ENCODE measurements around the gene F11R. TPM values are rescaled to one million over a fixed set of nuclear protein-coding genes. Genes with fewer than 3 reads are reported as not detected.

The F11R gene
- total RNA-seq, 4 donors from 2014 or later: 22.6 to 45.3 (median 26.6) TPM

- H3K27ac ChIP-seq: peak overlapping the region; percentile 63 to 77
- intact Hi-C loops (cut with DNase I; ENCODE audit: low total_unique reads): no loop called here
- peak; percentile 34 to 77 for DNase-seq
- H3K27me3 ChIP-seq: no peaks in the 10 kb centered on the region
- no peak overlapping the region for H3K4me3 ChIP-seq
- no peaks in the 10 kb centered on the region for H3K9me3 ChIP-seq
- no peaks in the 10 kb centered on the region for H3K36me3 ChIP-seq
- no peaks in the 10 kb centered on the region for H3K4me1 ChIP-seq
- peak in 1 of 2 donors; percentile 14 for TF ChIP-seq POLR2A (IDR thresholded peaks at IDR 0.05)
- no peak for TF ChIP-seq CTCF (IDR thresholded peaks at IDR 0.05)
Observed at GRCh38 chr1:161013488-161014230, 7.3 kb downstream of the F11R start.

- intact Hi-C loops (cut with DNase I; ENCODE audit: low total_unique reads): no loop called here
- no peak overlapping the region for H3K4me3 ChIP-seq
- no peak for DNase-seq
Observed at GRCh38 chr1:161013131-161013487, 7.8 kb downstream of the F11R start.

DNA sequence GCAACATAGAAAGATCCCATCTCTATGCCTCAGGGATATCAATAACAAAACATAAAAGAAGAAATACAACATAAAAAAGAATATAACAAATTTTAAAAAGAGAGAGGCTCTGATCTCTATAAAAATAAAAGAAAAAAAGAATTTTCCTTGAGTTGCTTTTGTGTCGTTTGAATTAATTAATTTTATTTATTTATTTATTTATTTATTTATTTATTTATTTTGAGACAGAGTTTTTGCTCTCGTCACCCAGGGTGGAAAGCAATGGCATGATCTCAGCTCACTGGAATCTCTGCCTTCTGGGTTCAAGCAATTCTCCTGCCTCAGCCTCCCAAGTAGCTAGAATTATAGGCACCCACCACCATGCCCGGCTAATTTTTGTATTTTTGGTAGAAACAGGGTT, 8.5 kb downstream of the F11R start:
- Histone ChIP-seq H3K9me3 (no peaks in the 10 kb centered on the region), H3K4me1 (no peaks in the 10 kb centered on the region), H3K36me3 (no peaks in the 10 kb centered on the region), H3K27ac (peak overlapping the region in 1 of 2 donors; percentile 77), H3K4me3 (no peak overlapping the region), H3K27me3 (no peaks in the 10 kb centered on the region)
- TF ChIP-seq CTCF (IDR thresholded peaks at IDR 0.05): no peak
- TF ChIP-seq POLR2A (IDR thresholded peaks at IDR 0.05): no peak
- DNase-seq: no peak
- intact Hi-C loops (cut with DNase I; ENCODE audit: low total_unique reads): no loop called here

More at GRCh38 chr1:161013131-161013487, 7.8 kb downstream of the F11R start:
- Histone ChIP-seq H3K27ac (peak overlapping the region; percentile 55 to 77), H3K36me3 (no peaks in the 10 kb centered on the region), H3K4me1 (no peaks in the 10 kb centered on the region), H3K9me3 (no peaks in the 10 kb centered on the region), H3K27me3 (no peaks in the 10 kb centered on the region)
- TF ChIP-seq POLR2A (IDR thresholded peaks at IDR 0.05) (no peak), CTCF (IDR thresholded peaks at IDR 0.05) (no peak)

DNA sequence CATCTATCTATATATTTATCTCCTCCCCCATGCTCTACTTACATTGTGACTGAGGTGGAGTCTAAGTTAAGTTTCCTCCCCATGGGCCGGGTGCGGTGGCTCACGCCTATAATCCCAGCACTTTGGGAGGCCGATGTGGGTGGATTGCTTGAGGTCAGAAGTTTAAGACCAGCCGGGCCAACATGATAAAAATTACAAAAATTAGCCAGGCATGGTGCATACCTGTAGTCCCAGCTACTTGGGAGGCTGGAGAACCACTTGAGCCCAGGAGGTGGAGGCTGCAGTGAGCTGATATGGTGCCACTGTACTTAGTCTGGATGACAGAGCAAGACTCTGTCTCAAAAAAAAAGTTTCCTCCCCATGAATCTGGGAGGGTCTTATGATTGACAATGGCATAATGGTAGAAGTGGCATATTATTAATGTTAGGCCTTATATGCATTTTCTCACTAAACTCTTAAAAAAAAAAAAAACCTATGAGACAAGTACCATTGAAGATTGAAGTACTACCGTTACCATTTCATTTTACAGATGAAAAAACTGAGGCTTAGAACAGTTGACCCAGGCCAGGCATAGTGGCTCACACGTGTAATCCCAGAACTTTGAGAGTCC, 11.2 kb downstream of the F11R start:
- no peaks in the 10 kb centered on the region for H3K4me1 ChIP-seq
- no peaks in the 10 kb centered on the region for H3K36me3 ChIP-seq
- H3K27ac ChIP-seq: no peak overlapping the region
- intact Hi-C loops (cut with DNase I; ENCODE audit: low total_unique reads): no loop called here
- TF ChIP-seq CTCF (IDR thresholded peaks at IDR 0.05): no peak
- no peak for TF ChIP-seq POLR2A (IDR thresholded peaks at IDR 0.05)
- no peak for DNase-seq
- H3K4me3 ChIP-seq: no peak overlapping the region
- no peaks in the 10 kb centered on the region for H3K27me3 ChIP-seq
- H3K9me3 ChIP-seq: no peaks in the 10 kb centered on the region

- Histone ChIP-seq H3K36me3 (no peaks in the 10 kb centered on the region), H3K27ac (no peak overlapping the region), H3K4me3 (no peak overlapping the region), H3K27me3 (no peaks in the 10 kb centered on the region), H3K9me3 (no peaks in the 10 kb centered on the region), H3K4me1 (no peaks in the 10 kb centered on the region)
- TF ChIP-seq CTCF (IDR thresholded peaks at IDR 0.05) (no peak), POLR2A (IDR thresholded peaks at IDR 0.05) (no peak)
- intact Hi-C loops (cut with DNase I; ENCODE audit: low total_unique reads): no loop called here
- no peak for DNase-seq
Observed at GRCh38 chr1:161008869-161009510, 12.0 kb downstream of the F11R start.

Measured in uterus (tissue), 4 donors.